ENCODE results near the gene MYOM1.

Gene MYOM1

DNA sequence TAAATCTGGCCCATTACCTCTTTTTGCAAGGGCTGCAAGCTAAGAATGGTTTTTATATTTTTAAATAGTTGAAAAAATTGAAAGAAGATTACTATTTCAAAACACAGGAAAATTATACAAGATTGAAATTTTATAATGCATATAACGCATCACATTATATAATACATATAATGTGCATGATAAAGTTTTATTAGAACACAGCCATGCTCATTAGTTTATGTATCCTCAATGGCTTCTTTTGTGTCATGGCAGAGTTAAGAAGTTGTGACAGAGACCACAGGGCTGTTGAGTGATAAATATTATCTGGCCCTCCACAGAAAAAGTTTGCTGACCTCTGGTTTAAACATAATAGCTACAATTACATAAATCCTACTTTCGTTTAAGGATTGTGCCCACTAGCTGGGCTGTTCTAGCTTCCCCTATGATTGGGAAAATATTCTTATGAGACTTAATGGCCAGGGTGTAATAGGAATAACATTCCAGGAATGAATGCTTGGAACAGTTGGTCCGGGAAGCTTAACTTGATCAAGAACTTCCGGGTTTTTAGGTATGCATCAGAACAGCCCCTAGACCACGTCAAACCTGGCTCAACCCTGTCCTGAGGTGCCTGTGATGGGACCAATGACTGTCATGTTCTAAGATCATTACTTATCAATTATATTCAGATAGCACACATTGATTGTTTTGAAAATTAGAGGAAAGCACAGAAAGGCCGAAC lies 108.1 kb downstream of the MYOM1 start:
- DNase-seq: no peak

DNA sequence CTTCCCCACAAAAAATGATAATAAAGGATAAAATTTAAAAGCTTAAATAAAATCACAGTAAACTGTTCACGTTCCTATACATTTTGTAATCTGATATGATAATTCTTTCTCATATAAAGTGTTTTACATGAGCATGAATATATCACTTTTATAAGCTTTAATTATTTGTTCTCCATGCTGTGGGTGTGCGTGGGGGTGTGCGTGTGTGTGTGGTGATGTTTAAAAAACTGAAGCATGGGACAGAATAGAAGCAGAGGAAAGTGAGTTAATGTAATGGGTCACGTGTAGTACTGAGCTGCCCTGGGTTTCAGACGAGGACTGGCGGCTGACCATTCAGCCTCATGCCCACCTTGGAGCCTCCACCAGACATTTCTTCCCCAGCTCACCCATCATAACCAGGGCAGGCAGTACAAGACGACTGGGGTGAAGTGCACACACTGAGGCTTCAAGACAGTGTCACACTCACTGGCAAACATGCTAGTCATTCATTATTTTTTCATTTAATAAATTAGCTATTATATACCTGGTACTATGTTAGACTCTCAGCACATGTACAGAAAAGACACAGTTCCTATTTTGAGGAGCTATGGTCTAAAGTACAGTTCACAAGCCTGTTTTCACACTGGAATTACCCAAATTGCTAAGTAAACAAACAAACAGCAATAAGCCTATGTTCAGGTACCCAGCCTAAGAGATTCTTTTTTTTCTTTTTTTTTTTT lies 109.6 kb downstream of the MYOM1 start:
- no peak for DNase-seq

DNA sequence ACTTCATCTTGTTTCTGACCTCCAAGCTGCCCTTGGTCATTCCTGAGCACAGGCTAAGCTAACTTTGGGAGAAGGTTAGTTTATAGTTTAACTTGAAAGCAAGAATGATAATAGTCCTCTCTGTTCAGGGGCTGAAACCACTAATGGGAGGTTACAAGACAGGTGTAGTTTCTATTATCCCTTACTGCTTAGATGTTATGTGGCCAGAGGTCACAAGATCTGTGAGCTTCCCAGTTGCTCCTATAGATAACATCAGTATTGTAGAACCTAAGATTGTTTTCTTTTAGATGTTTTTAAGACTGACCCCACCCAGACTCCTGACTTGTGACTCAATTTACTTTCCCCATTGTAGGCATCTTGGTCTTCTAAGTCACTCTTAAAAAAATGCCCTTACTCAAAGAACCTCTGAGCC lies 112.0 kb downstream of the MYOM1 start:
- DNase-seq: no peak

DNA sequence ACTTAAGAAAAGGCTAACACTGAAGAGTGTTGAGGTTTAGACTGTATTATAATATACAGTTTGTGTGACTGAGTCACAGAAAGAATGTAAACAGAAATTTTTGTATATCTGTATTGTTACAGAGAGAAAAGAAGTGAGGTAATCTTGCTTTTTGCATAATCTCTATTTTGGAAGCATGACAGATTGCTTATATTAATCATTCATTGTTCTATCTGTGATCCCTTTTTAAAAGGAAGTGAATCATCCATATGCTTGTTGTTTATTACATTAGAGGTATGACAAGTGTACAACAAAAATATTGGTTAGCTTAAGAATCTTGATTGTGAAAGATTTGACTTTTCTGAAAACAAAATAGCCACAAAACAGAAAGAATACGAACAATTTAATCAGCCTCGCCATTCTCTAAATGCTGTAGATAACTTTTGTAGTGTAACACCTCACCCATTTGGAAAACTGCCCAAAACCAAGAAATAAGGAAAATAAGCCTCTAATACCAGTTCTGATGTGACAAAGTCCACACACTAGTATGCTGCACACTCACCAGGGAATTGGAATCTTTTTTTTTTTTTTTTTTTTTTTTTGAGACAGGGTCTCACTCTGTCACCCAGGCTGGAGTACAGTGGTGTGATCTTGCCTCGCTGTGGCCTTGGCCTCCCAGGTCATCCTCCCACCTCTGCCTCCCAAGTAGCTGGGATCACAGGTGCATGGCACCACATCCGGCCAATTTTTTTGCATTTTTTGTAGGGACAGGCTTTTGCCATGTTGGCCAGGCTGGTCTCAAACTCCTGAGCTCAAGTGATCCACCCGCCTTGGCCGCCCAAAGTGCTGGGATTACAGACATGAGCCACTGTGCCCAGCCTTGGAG lies 115.3 kb downstream of the MYOM1 start:
- no peak for DNase-seq

DNA sequence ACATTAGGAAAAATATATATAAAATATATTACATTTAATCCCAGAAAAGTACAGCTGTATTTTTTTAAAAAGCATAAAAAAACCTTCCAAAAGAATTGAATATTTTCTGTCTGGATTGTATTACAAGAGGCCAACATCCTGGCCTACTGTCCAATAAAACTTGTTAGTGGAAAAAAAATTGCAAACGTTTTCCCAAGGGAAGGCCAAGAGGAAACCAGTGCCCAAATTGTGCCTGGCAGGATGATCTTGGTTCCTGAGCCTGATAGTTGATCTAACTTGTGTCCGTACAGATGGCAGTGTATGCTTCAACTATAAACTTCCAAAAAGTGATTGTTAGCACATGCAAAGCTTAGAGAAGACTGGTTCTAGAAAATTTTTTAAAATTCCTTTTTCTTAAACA lies 116.2 kb downstream of the MYOM1 start:
- no peak for DNase-seq

DNA sequence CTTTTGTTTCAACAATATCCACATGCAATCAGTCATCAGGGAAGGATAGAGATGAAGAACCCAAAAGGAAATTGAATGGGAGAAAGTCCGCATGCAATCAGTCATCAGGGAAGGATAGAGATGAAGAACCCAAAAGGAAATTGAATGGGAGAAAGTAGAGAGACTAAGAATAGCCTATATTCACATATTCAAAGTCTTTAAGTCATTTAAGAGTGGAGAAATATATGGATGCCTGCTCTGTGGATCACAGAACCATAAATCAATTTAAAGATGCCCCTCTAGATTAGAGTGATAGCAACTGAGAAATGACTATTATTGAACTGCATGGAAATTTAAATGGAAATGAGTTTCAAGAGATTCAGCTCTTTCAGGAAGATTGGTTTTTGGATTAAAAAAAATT lies 116.8 kb downstream of the MYOM1 start:
- no peak for DNase-seq

DNA sequence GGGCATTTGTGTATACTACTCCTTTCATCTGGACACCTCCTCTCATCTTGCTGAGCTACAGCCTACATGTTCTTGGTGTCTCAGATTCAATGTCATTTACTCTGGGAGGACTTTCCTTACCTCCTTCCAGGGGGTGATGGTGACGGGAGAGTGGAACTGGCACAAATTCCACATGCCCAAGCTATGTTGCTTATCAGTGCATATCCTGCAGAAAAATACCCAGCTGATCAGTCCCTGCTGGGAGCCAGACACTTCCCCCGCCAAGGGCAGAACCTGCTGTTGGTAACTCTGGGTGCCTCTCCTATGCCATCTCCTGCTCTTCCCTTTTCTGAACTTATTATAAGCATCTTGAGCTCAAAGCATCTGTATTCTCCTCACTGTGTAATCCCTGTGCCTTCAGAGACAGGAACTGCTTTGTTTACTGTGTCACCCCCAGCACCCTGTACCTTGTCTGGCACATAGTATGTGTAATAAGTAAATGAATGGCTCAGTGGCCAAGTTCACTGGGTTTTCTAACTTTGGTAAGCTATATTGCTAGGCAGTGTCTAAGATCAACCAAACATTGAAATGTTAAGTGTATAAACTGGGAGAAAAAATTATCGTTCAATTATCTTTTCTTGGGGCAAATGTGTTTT lies 119.2 kb downstream of the MYOM1 start:
- no peak for DNase-seq

DNA sequence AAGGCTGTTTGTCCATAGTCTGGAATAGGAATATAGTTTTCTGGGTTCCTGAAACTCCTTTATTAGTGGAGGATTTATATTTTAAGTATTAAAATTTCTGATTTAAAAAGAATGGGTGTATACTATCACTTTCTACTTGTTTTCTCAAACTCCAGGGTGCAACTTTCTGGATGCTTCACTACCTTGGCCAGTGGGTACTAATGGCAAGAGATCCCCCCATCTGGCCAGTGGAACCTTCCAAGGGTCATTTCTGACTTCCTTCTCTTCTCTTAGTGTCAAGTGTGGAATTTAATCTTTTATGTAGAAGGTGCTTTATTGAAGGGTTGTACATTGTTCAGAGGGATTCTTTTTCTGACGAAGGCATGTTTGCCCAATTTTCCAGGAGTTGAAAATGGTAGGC lies 120.4 kb downstream of the MYOM1 start:
- DNase-seq: no peak

DNA sequence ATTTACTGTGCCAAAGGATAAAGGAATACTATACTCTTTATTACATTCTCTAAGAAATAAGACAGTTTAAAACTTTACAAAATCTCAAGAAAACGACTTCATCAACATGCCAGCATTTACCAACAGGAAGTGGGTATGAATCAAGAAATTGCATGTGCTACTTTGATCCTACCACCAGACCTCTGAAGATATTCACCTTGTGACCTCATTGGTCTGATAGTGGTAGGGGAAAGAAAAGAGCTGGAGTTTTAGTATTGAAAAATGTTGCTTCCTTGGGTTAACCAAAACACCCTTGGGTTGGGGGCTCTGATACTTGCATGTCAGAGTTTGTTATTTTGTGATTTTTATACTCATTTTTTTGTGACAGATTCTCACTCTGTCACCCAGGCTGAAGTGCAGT lies 122.7 kb downstream of the MYOM1 start:
- DNase-seq: no peak

DNA sequence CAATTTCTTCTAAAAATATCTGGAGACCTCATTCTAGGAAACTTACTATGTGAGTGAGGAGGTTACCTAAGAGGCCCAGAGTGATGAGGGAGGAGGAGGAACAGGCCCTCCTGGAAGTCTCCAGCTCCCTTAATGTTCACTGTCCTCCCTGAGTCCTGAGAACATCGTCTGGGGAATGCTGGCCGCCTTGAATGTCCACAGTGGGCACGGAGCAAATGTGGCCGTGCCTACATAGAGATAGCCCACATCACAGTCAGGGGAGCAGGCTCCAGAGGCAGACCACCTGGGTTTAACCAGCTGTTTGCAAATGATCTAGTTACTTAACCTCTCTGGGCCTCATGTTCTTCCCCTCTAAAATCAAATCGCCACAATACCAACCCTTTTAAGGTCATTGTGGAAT lies 123.8 kb downstream of the MYOM1 start:
- no peak for DNase-seq

DNA sequence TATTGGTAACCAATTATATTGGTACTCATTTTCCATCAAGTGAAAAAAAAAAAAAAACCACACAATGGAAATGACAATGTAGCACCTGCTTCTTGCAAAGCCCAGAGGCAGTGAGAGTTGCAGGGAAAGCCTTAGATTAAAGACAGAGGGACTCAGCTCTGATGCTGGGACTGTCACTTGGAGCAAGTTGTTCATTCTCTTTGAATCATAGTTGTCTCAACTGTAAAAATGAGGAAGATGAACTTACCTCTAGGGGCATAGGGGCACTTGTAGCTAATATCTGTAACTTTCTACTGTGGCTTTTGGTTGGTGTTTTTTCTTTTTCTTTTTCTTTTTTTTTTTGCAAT lies 125.5 kb downstream of the MYOM1 start:
- DNase-seq: peak; percentile 25

DNA sequence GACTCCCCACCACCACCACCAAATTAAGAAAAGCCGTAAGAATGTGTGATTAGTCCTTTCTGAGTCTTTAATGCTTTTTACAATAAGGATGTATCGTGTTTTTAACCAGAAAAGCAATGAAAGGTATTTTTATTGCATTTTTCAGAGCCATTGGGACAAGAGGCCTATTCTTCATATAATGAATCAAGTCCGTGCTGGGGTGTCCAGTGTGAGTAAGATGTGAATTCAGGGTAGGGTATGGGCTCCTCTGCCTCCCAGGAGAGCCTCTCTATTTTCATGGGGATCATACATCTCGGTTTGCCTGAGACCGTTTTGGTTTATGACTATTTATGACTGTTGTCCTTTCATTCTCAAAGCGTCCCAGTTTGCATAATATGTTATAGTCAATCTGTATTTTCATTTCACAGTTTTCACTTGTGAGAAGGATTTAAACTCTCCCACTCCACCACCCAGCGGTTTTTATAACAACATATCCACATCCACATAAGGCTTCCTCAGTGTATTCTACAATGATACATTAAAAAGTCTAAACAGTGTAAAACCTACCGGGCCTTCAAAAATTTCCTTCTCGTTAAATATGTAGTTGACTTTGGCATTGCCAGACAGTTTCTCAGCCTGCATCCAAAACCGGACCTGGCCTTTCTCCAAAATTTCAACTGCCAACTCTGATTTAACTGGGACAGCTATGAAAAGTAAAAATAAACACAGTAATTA lies 126.0 kb downstream of the MYOM1 start:
- no peak for DNase-seq

DNA sequence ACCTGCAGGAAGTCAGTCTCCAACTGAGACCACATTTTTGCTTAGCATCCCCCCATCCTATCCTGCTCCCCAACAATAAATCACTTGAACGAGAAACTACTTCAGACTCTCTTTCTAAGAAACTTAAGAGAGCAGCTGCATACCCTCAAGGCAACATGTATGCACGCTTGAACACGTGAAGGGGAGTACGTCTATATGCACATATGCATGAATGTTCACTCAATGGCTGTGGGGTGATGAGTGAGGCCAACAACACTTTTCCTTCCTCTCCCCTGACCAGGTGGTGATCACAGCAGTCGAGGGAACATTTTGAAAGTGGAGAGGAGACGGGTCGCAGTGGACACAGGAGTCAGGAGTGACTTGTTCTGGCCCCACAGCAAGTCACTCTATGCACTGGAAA lies 127.0 kb downstream of the MYOM1 start:
- DNase-seq: no peak

DNA sequence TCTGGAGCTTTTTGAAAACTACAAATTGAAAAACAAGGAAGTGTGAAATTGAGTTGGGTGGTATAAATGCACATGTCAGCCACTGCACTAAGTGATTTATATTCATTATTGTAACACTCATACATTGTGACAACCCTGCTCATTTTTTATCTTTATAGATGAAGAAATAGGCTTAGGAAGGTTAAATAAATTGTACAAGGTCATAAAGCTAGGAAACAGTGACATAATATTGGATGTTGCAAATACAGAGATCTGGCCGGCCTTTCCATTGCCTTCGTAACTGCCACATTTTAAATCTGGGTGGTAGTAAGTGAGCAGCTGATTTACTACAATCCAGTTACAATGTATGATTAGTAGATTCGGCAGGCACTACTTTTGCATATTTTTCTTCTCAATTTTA lies 130.2 kb downstream of the MYOM1 start:
- no peak for DNase-seq

DNA sequence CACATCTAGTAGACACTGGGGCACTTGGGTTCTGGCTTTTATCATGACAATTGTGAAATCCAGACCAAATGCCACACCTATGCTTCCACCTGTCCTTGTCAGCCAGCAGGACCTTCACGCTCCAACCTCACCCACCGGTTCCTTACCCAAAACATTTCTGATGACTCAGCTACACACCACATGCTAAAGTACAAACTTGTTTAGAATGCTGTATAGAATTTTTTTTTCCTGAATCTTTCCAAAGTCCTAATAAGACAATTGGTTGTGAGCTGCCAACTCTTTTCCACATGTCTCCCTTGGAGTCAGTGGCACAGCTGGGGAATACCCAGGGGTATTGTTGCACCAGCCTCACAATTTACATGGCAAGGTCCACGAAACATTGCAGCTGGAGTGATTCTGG lies 131.3 kb downstream of the MYOM1 start:
- DNase-seq: no peak

DNA sequence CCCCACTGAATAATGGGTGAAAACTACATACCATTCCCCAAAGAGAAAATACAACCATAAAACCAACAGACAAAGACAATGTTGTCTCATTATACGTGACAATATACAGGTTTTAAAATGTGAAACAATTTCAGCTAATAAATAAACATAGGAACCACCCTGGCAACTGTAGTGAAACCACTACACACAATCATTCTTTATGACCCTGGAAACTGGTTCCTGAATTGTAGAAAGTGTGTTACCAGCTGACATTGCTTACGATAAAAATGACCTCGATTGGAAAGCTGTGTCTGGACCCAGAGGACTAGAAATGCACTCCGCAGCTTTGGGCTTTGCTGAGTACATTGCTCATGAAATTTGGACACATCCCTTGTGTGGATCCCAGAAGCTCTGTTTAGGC lies 132.9 kb downstream of the MYOM1 start:
- DNase-seq: no peak

DNA sequence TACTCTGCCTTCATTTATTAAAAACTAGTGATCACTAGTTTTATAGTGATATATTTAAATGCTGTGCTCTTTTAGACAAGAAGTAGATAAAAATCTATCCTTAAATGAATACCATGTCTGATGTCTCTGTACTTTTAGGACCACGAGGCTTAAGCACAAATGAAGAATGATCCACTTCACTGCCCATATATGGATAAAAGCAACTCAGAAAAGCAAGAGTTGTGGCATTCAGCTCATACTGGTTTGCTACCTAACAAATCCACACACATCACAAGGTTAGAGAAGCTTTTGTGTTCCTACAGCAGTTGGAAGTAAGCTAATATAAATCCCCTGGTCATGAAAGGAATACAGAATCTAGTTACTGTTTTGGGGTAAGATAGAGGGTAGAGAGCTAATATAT lies 134.2 kb downstream of the MYOM1 start:
- DNase-seq: no peak

DNA sequence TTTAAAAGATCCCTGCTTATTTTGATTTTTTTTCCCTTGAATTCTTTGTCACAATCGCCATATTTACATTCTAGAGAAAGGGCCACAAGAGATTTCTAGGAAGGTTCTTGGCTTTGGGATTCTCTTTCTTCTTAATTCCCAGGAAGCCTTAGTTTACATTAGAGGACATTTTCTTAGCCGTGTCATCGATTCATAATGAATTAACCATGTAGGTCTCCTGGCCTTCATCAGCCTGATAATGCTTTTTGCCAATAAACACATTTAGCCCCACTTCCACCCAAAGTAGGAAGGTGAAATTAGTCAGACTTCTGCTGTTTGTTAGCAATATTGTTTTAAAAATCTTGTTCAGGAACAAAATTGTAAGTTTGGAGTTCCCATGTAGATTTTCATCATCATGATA lies 135.6 kb downstream of the MYOM1 start:
- no peak for DNase-seq

DNA sequence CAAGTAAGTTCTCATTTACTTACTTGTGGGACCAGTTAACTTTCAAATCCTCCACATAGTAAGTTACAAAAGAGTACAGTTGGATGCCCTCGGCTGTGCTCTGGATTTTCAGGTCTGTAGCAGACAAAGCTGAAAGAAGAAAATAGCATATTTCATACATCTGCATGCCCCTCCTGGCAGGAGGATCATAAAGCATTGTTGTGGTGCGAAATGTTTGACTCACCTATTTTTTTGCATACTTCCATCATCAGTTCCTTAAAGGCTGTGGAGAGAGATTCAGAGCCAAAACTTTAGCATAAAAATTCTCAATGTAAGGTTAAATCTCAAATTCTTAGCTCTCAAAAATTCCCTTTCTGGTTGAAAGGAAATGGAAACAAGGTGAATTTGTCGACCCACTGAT lies 136.0 kb downstream of the MYOM1 start:
- DNase-seq: no peak

DNA sequence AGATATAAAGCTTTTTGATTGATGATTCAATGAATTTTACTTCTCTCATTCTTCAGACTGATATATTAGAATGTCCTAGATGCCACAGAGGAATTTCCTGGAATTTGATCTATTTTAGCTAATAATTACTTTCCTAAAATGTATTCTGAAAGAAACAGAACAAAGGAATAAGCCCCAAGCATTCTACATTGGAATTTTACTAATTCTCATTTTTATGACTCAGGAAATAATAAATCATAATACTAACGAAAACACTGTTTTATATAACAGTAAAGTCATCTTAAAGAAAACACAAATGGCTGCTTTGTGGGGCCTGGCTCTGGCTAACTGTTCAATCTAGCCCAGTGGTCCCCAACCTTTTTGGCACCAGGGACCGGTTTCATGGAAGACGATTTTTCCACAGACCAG lies 138.2 kb downstream of the MYOM1 start:
- DNase-seq: no peak

DNA sequence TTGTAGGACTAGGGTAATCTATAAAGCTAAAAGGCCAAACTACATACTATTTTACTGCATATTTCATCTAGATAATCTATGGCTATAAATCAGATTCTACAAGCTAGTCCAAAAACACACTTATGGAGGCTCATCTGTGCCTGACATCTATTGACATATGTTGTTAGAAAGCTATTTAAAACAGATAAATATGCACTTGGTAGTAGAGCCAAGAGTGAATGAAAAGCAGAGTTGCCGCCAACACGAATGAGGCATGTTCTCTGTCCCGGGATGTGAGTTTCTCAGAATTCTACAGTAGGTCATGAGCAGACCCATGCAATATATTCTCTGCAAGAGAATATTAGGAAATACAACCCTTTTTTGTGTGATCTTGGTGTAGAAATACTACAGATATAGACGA lies 140.1 kb downstream of the MYOM1 start:
- no peak for DNase-seq

DNA sequence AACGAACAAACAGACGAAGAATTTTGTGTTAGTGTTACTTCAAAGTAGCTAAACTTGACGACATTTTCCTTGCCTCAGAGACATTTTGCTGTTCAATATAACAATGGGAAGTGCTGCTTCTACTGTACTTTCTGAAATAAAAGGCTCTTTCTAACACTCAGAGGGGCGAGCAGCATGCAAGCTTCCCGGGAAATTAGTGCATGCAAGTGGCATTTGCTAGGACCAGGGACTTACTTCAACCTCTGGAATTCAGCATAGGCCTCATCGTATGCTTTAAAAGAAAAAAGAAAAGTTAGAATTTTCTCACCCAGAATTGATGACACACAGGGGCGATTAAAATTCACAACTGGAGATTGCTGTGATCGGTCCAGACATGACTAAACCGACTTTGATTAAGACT lies 144.3 kb downstream of the MYOM1 start:
- no peak for DNase-seq

DNA sequence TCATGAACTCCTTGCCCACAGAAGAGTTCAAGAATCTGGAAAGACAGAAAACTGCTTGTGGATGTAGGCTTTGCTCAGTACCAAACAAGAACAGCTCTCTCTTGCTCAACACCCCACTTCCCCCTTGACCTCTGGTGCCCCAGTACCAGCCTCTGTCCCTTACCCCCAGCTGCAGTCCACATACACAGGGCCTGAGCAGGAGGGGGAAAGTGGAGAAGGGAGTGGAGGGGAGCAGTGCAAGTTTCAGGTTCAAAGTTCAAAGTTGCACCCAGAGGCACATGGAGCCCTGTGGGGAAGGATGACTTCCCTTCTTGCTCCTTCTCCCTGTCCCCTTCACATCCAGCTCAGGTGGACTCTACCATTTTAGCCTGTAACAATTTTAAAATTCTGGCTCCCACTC lies 145.7 kb downstream of the MYOM1 start:
- no peak for DNase-seq

Data from NCI-H774 (cell line).